Caco-2 (cell line): ENCODE results near the gene VTI1A. TPM values are rescaled to one million over a fixed set of nuclear protein-coding genes. Genes with fewer than 3 reads are reported as not detected.

Source experiments
- BruUV-seq: library from RNA; stranded (reverse); fragments of 400-500 nt; replicated peaks from 2 replicates; lab custom pipeline; 2021; lab: Mats Ljungman, UMichigan
- CTCF ChIA-PET: fragments of 300-600 bp; sonication (Branson Sonifier 250); formaldehyde crosslinking; loops from one replicate; lab custom pipeline; 2022; ENCODE audit warnings: antibody characterized with exemption; lab: Charles Lee
- POLR2A ChIA-PET: fragments of 300-600 bp; sonication (Branson Sonifier 250); formaldehyde crosslinking; loops from one replicate; lab custom pipeline; 2022; ENCODE audit warnings: antibody characterized with exemption; lab: Charles Lee
- DNase-seq, 2 experiments: peaks; one replicate each; pipeline versions ENCODE4 v3.0.0 to v3.0.0-alpha.2; 2020 to 2022
- H3K27me3 ChIP-seq: replicated peaks from 2 replicates; pipeline ENCODE4 v1.6.0; 2011; ENCODE audit warnings: low read length; ENCODE audit not compliant: control insufficient read depth, insufficient read depth
- H3K36me3 ChIP-seq: 2 replicates; pipeline ENCODE4 v1.5.1; 2011; ENCODE audit warnings: low read length; ENCODE audit not compliant: control insufficient read depth, insufficient read depth
- H3K4me1 ChIP-seq: fragments of 250-450 bp; sonication (Bioruptor Pico); 2 replicates; pipeline ENCODE4 v1.5.1; 2020; ENCODE audit warnings: mild to moderate bottlenecking
- H3K4me3 ChIP-seq: 2 replicates; pipeline ENCODE4 v1.5.1; 2011; ENCODE audit warnings: low read depth, mild to moderate bottlenecking, control low read depth, low read length
- H3K9me3 ChIP-seq: fragments of 250-450 bp; sonication (Bioruptor Pico); 2 replicates; pipeline ENCODE4 v1.5.1; 2020; ENCODE audit warnings: mild to moderate bottlenecking, moderate library complexity
- H3K27ac Mint-ChIP-seq: one replicate; pipeline ENCODE4 v1.8.0; 2022; ENCODE audit warnings: mixed read lengths; ENCODE audit not compliant: unreplicated experiment
- H3K27me3 Mint-ChIP-seq: one replicate; pipeline ENCODE4 v1.8.0; 2022; ENCODE audit warnings: mixed read lengths; ENCODE audit not compliant: insufficient read depth, unreplicated experiment
- H3K36me3 Mint-ChIP-seq: one replicate; pipeline ENCODE4 v1.8.0; 2022; ENCODE audit warnings: mild to moderate bottlenecking, mixed read lengths; ENCODE audit not compliant: insufficient read depth, unreplicated experiment
- H3K4me1 Mint-ChIP-seq: one replicate; pipeline ENCODE4 v1.8.0; 2022; ENCODE audit warnings: low read depth, mixed read lengths; ENCODE audit not compliant: unreplicated experiment
- H3K4me3 Mint-ChIP-seq: one replicate; pipeline ENCODE4 v1.8.0; 2022; ENCODE audit warnings: mild to moderate bottlenecking, moderate library complexity, mixed read lengths; ENCODE audit not compliant: unreplicated experiment
- H3K9me3 Mint-ChIP-seq: one replicate; pipeline ENCODE4 v1.8.0; 2022; ENCODE audit warnings: mixed read lengths; ENCODE audit not compliant: unreplicated experiment
- CTCF ChIP-seq, 2 experiments: fragments of 200-600 bp in 1 of 2; IDR thresholded peaks; 1 replicate in 1 of 2; 2 replicates in 1 of 2; pipeline versions ENCODE4 v1.5.1 to v1.8.0; 2011 to 2022; ENCODE audit warnings: antibody characterized with exemption in 1 of 2, control low read depth in 1 of 2, inconsistent platforms in 1 of 2, low read depth in 1 of 2, low read length in 1 of 2, mild to moderate bottlenecking in 1 of 2, moderate library complexity in 1 of 2; ENCODE audit not compliant: insufficient read depth in 1 of 2, severe bottlenecking in 1 of 2, unreplicated experiment in 1 of 2
- intact Hi-C: fragments of 100-400 bp; cut with micrococcal nuclease; formaldehyde crosslinking; loops from one replicate; pipeline ENCODE4 v1.10.0; 2022; ENCODE audit not compliant: unreplicated experiment
- total RNA-seq: library from RNA; stranded (reverse); gene quantifications from 2 replicates; pipeline ENCODE4 v1.2.3, GENCODE V29; 2022

The VTI1A gene
- total RNA-seq, 1 experiment from 2014 or later: 45.6 TPM

DNA sequence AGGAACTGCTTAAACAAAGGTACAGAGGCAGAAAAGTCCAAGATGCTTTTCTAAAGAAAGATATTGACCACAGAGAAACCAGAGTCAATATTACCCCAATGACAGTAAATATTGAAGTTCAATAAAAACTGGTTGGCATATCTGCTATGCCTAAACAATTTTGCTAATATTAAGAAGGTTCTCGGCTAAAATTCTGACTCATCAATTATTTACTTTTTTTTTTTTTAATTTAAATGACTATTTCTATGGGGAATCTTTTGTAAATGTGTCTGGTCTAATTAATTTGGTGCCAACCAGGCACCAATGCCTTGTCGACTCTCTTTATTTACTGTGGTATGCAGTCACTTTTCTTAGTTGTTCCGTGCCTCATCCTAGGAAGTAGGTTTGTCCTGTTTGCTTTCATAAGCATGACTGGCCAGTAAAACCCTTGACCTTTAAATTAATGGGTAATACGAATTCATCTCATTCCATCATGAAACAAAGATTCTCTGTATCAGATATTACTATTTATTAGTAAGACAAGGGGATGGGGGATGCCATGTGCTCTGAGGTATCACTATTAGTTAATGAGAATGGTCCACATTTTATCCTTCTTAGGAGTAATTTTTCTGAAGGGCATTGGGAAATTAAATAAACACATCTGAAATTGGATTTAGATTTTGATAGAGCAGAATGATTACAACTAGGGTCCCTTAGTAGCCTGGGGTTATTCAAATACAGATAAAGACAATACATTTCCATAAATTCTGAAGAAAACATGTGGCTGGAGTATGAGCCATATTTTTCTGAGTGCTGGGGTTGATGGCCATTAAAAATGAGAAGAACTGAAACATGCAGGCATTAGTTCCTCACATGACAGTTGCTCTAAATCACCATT lies 154.4 kb downstream of the VTI1A start:
- Mint-ChIP-seq H3K4me1 (peaks cover 5% of the 10 kb centered on the region), H3K4me3 (no peak overlapping the region), H3K27ac (no peak overlapping the region), H3K27me3 (no peaks in the 10 kb centered on the region), H3K9me3 (no peaks in the 10 kb centered on the region), H3K36me3 (peaks cover 6% of the 10 kb centered on the region)
- intact Hi-C loops: no loop called here
- no peak for DNase-seq
- H3K4me3 ChIP-seq: no peak overlapping the region
- peaks cover 6% of the 10 kb centered on the region; the same call in 1 of the 2 replicates for H3K4me1 ChIP-seq
- H3K9me3 ChIP-seq: no peaks in the 10 kb centered on the region
- POLR2A ChIA-PET: no interaction called here
- no peaks in the 10 kb centered on the region for H3K27me3 ChIP-seq
- no peak for TF ChIP-seq CTCF (IDR thresholded peaks at IDR 0.05; ENCODE audit: insufficient read depth in 1 of 2, low read depth in 1 of 2, low read length in 1 of 2, severe bottlenecking in 1 of 2, unreplicated experiment in 1 of 2)
- BruUV-seq: no TSS peak
- H3K36me3 ChIP-seq: no peaks in the 10 kb centered on the region
- CTCF ChIA-PET: no interaction called here

GRCh38 chr10:112603062-112603461 lies 156.0 kb downstream of the VTI1A start:
- Mint-ChIP-seq H3K36me3 (peaks cover 6% of the 10 kb centered on the region), H3K4me1 (peaks cover 5% of the 10 kb centered on the region), H3K27ac (no peak overlapping the region), H3K9me3 (no peaks in the 10 kb centered on the region), H3K27me3 (no peaks in the 10 kb centered on the region), H3K4me3 (no peak overlapping the region)
- H3K9me3 ChIP-seq: no peaks in the 10 kb centered on the region
- no peak overlapping the region for H3K4me3 ChIP-seq
- POLR2A ChIA-PET: no interaction called here
- no peaks in the 10 kb centered on the region for H3K27me3 ChIP-seq
- no TSS peak for BruUV-seq
- no peak for TF ChIP-seq CTCF (IDR thresholded peaks at IDR 0.05; ENCODE audit: insufficient read depth in 1 of 2, low read depth in 1 of 2, low read length in 1 of 2, severe bottlenecking in 1 of 2, unreplicated experiment in 1 of 2)
- H3K36me3 ChIP-seq: no peaks in the 10 kb centered on the region
- CTCF ChIA-PET: no interaction called here
- intact Hi-C loops: no loop called here
- peaks cover 6% of the 10 kb centered on the region; the same call in 1 of the 2 replicates for H3K4me1 ChIP-seq
- no peak for DNase-seq

DNA sequence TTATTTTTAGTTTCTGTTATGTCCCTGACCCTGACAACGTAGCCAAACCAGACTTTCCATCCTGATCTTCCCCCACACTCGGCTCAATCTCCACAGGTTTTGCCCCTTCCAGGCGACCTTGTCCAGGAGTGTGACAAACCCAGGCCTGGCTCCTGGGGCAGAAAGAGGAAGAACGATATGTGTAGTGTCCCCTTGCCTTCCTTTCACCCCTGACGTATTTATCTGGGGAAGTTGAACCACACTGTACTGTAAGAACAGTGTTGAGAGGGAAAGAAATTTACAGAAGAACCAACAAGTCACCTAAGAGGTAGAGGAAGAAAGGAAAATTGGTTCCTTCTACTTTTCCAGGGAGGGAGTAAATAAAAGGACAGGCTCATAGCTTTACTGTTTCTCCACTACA lies 158.0 kb downstream of the VTI1A start:
- DNase-seq: no peak
- no peak overlapping the region for H3K27ac Mint-ChIP-seq
- peaks cover 4% of the 10 kb centered on the region for H3K4me1 Mint-ChIP-seq
- no peaks in the 10 kb centered on the region for H3K9me3 ChIP-seq
- no peaks in the 10 kb centered on the region for H3K36me3 Mint-ChIP-seq
- ChIA-PET CTCF (no interaction called here), POLR2A (no interaction called here)
- TF ChIP-seq CTCF (IDR thresholded peaks at IDR 0.05; ENCODE audit: insufficient read depth in 1 of 2, low read depth in 1 of 2, low read length in 1 of 2, severe bottlenecking in 1 of 2, unreplicated experiment in 1 of 2): no peak
- intact Hi-C loops: no loop called here
- H3K27me3 Mint-ChIP-seq: no peaks in the 10 kb centered on the region
- no peak overlapping the region for H3K4me3 ChIP-seq
- H3K36me3 ChIP-seq: no peaks in the 10 kb centered on the region; the same call in 1 of the 2 replicates
- H3K4me1 ChIP-seq: peaks cover 6% of the 10 kb centered on the region; the same call in 1 of the 2 replicates
- no peaks in the 10 kb centered on the region for H3K9me3 Mint-ChIP-seq
- H3K27me3 ChIP-seq: no peaks in the 10 kb centered on the region
- BruUV-seq: no TSS peak
- no peak overlapping the region for H3K4me3 Mint-ChIP-seq
